SK-N-SH (cell line): ENCODE measurements around the gene PSMA3. TPM values are rescaled to one million over a fixed set of nuclear protein-coding genes. Genes with fewer than 3 reads are reported as not detected.

Source experiments
- CTCF ChIA-PET: fragments of 300-600, 350-600 bp; formaldehyde crosslinking; extraction: SDS; loops from one replicate; lab custom pipeline; 2021; lab: Yijun Ruan, JAX
- POLR2A ChIA-PET: fragments of 350-600 bp; sonication (Branson Sonifier 250); formaldehyde crosslinking; extraction: SDS; loops from one replicate; lab custom pipeline; 2020; ENCODE audit warnings: antibody characterized with exemption, inconsistent platforms; lab: Yijun Ruan, JAX
- DNase-seq: peaks from one replicate; pipeline ENCODE4 v3.0.0; 2012
- H2AFZ ChIP-seq: fragments of 200-600 bp; sonication (generic); 2 replicates; pipeline ENCODE4 v1.8.1; 2016; ENCODE audit warnings: antibody characterized with exemption, mild to moderate bottlenecking, low read depth
- H3F3A ChIP-seq: fragments of 200-600 bp; sonication (generic); replicated peaks from 2 replicates; pipeline ENCODE3; 2016; ENCODE audit warnings: antibody characterized with exemption, mild to moderate bottlenecking; ENCODE audit not compliant: insufficient read depth
- H3K27ac ChIP-seq, 2 experiments: fragments of 200-500 bp in 1 of 2; fragments of 200-600 bp in 1 of 2; sonication (Bioruptor generic) in 1 of 2; sonication (generic), shearing (Covaris generic) in 1 of 2; 2 replicates each; pipeline versions ENCODE4 v1.5.1 to v1.6.1; 2014 to 2016; ENCODE audit warnings: low read depth in 2 of 2, inconsistent platforms in 1 of 2, low read length in 1 of 2, mild to moderate bottlenecking in 1 of 2, mixed read lengths in 1 of 2
- H3K27me3 ChIP-seq: fragments of 200-600 bp; sonication (generic), shearing (Covaris generic); 2 replicates; pipeline ENCODE4 v1.6.1; 2016; ENCODE audit warnings: mixed run types; ENCODE audit not compliant: insufficient read depth
- H3K36me3 ChIP-seq, 2 experiments: fragments of 200-500 bp in 1 of 2; fragments of 200-600 bp in 1 of 2; sonication (Bioruptor generic) in 1 of 2; sonication (generic) in 1 of 2; replicated peaks in 1 of 2; 2 replicates each; pipeline versions ENCODE3 to v1.5.1; 2014 to 2016; ENCODE audit warnings: low read length in 1 of 2, mild to moderate bottlenecking in 1 of 2; ENCODE audit not compliant: insufficient read depth in 2 of 2, control insufficient read depth in 1 of 2
- H3K4me1 ChIP-seq, 2 experiments: fragments of 200-500 bp in 1 of 2; fragments of 200-600 bp in 1 of 2; sonication (Bioruptor generic) in 1 of 2; sonication (generic), shearing (Covaris generic) in 1 of 2; 2 replicates each; pipeline versions ENCODE4 v1.5.1 to v1.6.1; 2014 to 2016; ENCODE audit warnings: low read depth in 1 of 2, low read length in 1 of 2, mixed run types in 1 of 2; ENCODE audit not compliant: insufficient read depth in 2 of 2, control insufficient read depth in 1 of 2
- H3K4me2 ChIP-seq: fragments of 200-600 bp; sonication (generic), shearing (Covaris generic); 2 replicates; pipeline ENCODE4 v1.6.1; 2017; ENCODE audit warnings: mixed run types
- H3K4me3 ChIP-seq, 2 experiments: fragments of 200-500 bp in 1 of 2; fragments of 200-600 bp in 1 of 2; sonication (Bioruptor generic) in 1 of 2; sonication (generic), shearing (Covaris generic) in 1 of 2; 2 replicates each; pipeline versions ENCODE4 v1.5.1 to v1.8.1; 2014 to 2016; ENCODE audit warnings: low read depth in 2 of 2, inconsistent platforms in 1 of 2, low read length in 1 of 2, mild to moderate bottlenecking in 1 of 2, mixed read lengths in 1 of 2, moderate library complexity in 1 of 2
- H3K79me2 ChIP-seq: fragments of 200-600 bp; sonication (generic); 2 replicates; pipeline ENCODE4 v1.8.1; 2017; ENCODE audit warnings: mild to moderate bottlenecking; ENCODE audit not compliant: insufficient read depth
- H3K9ac ChIP-seq: fragments of 200-600 bp; sonication (generic); 2 replicates; pipeline ENCODE4 v1.6.1; 2017; ENCODE audit warnings: mixed run types
- H3K9me2 ChIP-seq: fragments of 200-600 bp; sonication (generic); 2 replicates; pipeline ENCODE4 v1.6.1; 2017; ENCODE audit warnings: mixed run types
- H3K9me3 ChIP-seq: fragments of 200-600 bp; sonication (generic); 2 replicates; pipeline ENCODE4 v1.6.1; 2017; ENCODE audit warnings: mixed run types, mild to moderate bottlenecking, moderate library complexity
- H4K20me1 ChIP-seq: fragments of 200-600 bp; sonication (generic); 2 replicates; pipeline ENCODE4 v1.6.1; 2017; ENCODE audit warnings: mild to moderate bottlenecking, mixed run types; ENCODE audit not compliant: insufficient read depth
- CHD2 ChIP-seq: fragments of 150-350 bp; IDR thresholded peaks from 2 replicates; pipeline ENCODE4 v1.6.1; 2018; ENCODE audit warnings: low read length; ENCODE audit not compliant: partially characterized antibody
- EP300 ChIP-seq, 2 experiments: IDR thresholded peaks; 2 replicates each; pipeline versions ENCODE4 v1.4.0 to v1.6.1; 2012; ENCODE audit warnings: borderline replicate concordance in 1 of 2, low read depth in 1 of 2, low read length in 1 of 2
- EZH2phosphoT487 ChIP-seq: fragments of 200-600 bp; sonication (generic); IDR thresholded peaks from 2 replicates; pipeline ENCODE4 v1.6.1; 2017; ENCODE audit warnings: low read depth, mixed run types, mild to moderate bottlenecking, antibody characterized with exemption, moderate library complexity, borderline replicate concordance
- FOXJ3 ChIP-seq: sonication (generic); formaldehyde crosslinking; IDR thresholded peaks from 2 replicates; pipeline ENCODE4 v1.5.1; 2020; ENCODE audit warnings: mild to moderate bottlenecking, missing genetic modification reagents
- FOXM1 ChIP-seq: IDR thresholded peaks from 2 replicates; pipeline ENCODE4 v1.4.0; 2012; ENCODE audit warnings: low read depth, mild to moderate bottlenecking
- GATA2 ChIP-seq: sonication (generic); formaldehyde crosslinking; IDR thresholded peaks from 2 replicates; pipeline ENCODE4 v1.5.0; 2020; ENCODE audit warnings: mild to moderate bottlenecking, missing genetic modification reagents
- MEF2A ChIP-seq: IDR thresholded peaks from 2 replicates; pipeline ENCODE4 v1.4.0; 2012; ENCODE audit warnings: low read depth, borderline replicate concordance
- NFIC ChIP-seq: IDR thresholded peaks from 2 replicates; pipeline ENCODE4 v1.4.0; 2012; ENCODE audit warnings: borderline replicate concordance
- NRF1 ChIP-seq: IDR thresholded peaks from 2 replicates; pipeline ENCODE4 v1.6.1; 2012; ENCODE audit warnings: low read depth, mild to moderate bottlenecking, low read length
- POLR2AphosphoS5 ChIP-seq: IDR thresholded peaks from 2 replicates; pipeline ENCODE4 v1.6.1; 2012; ENCODE audit warnings: low read depth, low read length
- SMC3 ChIP-seq: IDR thresholded peaks from 2 replicates; pipeline ENCODE4 v1.6.1; 2012; ENCODE audit warnings: low read depth, low read length, improper control_type of control experiment
- TEAD4 ChIP-seq: IDR thresholded peaks from 2 replicates; pipeline ENCODE4 v1.4.0; 2012; ENCODE audit warnings: mild to moderate bottlenecking, borderline replicate concordance; ENCODE audit not compliant: insufficient read depth
- WGBS: methylation state at CpG from one replicate; pipeline ENCODE4 v1.1.6; 2017; ENCODE audit warnings: low lambda C conversion rate; 5-methylcytosine and 5-hydroxymethylcytosine counted together
- polyA plus RNA-seq, 3 experiments: library from polyadenylated mRNA; depleted of rRNA; stranded (reverse); fragments of >200 nt; gene quantifications; 2 replicates each; pipeline ENCODE4 v1.2.3, GENCODE V29; 2012
- TF ChIP-seq, protein P1 (sequence below): IDR thresholded peaks from 2 replicates; pipeline ENCODE4 v1.6.1; 2012; ENCODE audit warnings: mild to moderate bottlenecking, low read depth, low read length, moderate library complexity

The PSMA3 gene
- polyA plus RNA-seq, 1 of the 3 experiments (the other 2 are of a cell fraction), result 203 TPM

DNA sequence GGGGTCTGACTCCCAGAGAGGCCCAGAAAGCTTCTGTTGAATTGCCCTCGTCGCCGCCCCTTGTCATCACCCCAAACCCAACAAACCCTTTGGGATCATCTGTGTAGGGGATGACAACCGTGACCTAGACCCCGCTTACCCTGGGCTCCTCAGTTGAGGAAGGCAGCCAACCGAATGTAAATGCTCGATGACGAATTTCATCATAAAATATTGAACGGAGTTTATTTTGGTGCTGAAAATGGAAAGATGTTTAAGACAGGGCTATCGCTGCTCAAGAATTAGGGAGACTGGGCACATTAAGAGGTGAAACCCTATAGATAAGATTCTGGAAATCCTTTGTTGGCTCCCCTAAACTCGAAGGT, 44.2 kb upstream of the PSMA3 start:
- WGBS, result 0% methylated on average over 11 of the region's 11 CpGs
- Histone ChIP-seq H3K27me3 (no peaks in the 10 kb centered on the region), H2AFZ (peak overlapping the region; percentile 94), H3K4me3 (peak overlapping the region; percentile 81 to 83), H3K4me2 (peak overlapping the region; percentile 84), H3K9me3 (no peaks in the 10 kb centered on the region), H3K36me3 (peaks cover 7 to 16% of the 10 kb centered on the region in 2 experiments), H4K20me1 (no peaks in the 10 kb centered on the region), H3F3A (no peaks in the 10 kb centered on the region), H3K4me1 (peaks cover 3 to 8% of the 10 kb centered on the region in 2 experiments; a peak in 2 of 4 replicates), H3K79me2 (peaks cover 47% of the 10 kb centered on the region), H3K9me2 (no peaks in the 10 kb centered on the region), H3K27ac (peak overlapping the region; percentile 83 to 91), H3K9ac (peak overlapping the region; percentile 79)
- ChIA-PET CTCF (no interaction called here), POLR2A (no interaction called here)
- TF ChIP-seq NRF1, result no peak
- DNase-seq, result no peak

DNA sequence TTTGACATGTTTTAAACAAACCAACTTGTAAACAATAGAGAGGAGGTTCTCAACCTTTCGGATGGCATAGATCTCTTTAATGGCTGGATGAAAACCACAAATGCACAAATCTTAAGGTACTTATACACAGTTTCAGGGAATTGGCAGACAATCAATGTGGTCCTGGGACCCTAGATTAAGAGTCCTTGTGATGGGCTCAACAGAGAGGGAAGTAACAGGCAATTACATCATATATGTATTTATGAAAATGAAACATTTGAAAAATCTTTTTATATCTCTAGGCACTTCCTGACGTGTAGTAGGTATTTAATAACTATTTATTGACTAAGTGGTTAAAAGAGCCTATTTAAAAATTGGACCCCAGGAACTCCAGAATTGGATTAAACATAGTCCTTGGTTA, 43.8 kb upstream of the PSMA3 start:
- CTCF ChIA-PET, result no interaction called here
- TF ChIP-seq NFIC (no peak), POLR2AphosphoS5 (no peak), CHD2 (no peak), FOXM1 (no peak), EZH2phosphoT487 (no peak), TEAD4 (no peak), EP300 (IDR thresholded peaks at IDR 0.05; ENCODE audit: borderline replicate concordance in 1 of 2, low read depth in 1 of 2, low read length in 1 of 2) (no peak), MEF2A (no peak), GATA2 (no peak), FOXJ3 (CRISPR knock-in tag) (no peak), SMC3 (no peak), NRF1 (no peak)
- TF ChIP-seq, protein P1, sequence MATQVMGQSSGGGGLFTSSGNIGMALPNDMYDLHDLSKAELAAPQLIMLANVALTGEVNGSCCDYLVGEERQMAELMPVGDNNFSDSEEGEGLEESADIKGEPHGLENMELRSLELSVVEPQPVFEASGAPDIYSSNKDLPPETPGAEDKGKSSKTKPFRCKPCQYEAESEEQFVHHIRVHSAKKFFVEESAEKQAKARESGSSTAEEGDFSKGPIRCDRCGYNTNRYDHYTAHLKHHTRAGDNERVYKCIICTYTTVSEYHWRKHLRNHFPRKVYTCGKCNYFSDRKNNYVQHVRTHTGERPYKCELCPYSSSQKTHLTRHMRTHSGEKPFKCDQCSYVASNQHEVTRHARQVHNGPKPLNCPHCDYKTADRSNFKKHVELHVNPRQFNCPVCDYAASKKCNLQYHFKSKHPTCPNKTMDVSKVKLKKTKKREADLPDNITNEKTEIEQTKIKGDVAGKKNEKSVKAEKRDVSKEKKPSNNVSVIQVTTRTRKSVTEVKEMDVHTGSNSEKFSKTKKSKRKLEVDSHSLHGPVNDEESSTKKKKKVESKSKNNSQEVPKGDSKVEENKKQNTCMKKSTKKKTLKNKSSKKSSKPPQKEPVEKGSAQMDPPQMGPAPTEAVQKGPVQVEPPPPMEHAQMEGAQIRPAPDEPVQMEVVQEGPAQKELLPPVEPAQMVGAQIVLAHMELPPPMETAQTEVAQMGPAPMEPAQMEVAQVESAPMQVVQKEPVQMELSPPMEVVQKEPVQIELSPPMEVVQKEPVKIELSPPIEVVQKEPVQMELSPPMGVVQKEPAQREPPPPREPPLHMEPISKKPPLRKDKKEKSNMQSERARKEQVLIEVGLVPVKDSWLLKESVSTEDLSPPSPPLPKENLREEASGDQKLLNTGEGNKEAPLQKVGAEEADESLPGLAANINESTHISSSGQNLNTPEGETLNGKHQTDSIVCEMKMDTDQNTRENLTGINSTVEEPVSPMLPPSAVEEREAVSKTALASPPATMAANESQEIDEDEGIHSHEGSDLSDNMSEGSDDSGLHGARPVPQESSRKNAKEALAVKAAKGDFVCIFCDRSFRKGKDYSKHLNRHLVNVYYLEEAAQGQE, result no peak
- TF ChIP-seq, all 33 proteins: peak for 0

More for the DNA sequence above, 43.8 kb upstream of the PSMA3 start:
- POLR2A ChIA-PET, result no interaction called here
- Histone ChIP-seq H3K9me2 (no peaks in the 10 kb centered on the region), H3F3A (no peaks in the 10 kb centered on the region), H3K4me2 (peak overlapping the region; percentile 84), H2AFZ (peak overlapping the region; percentile 94; the same call in 1 of the 2 replicates), H3K27ac (peak overlapping the region in 1 of 2 experiments; percentile 83; a peak in 1 of 4 replicates), H3K9me3 (no peaks in the 10 kb centered on the region), H3K4me3 (peak overlapping the region; percentile 81 to 83), H3K36me3 (peaks cover 7 to 16% of the 10 kb centered on the region in 2 experiments), H3K27me3 (no peaks in the 10 kb centered on the region), H3K79me2 (peaks cover 50% of the 10 kb centered on the region), H4K20me1 (no peaks in the 10 kb centered on the region), H3K9ac (peak overlapping the region; percentile 79), H3K4me1 (peaks cover 3 to 8% of the 10 kb centered on the region in 2 experiments; a peak in 2 of 4 replicates)
- 10% methylated on average over 2 of the region's 2 CpGs for WGBS
- DNase-seq, result no peak
